Measurements from ENCODE around the gene CAMK4. TPM values are rescaled to one million over a fixed set of nuclear protein-coding genes. Genes with fewer than 3 reads are reported as not detected.

The CAMK4 gene
- total and polyA plus RNA-seq, 11 donors = 0.02 to 3.7 (median 0.32) TPM; not detected in 3

DNA sequence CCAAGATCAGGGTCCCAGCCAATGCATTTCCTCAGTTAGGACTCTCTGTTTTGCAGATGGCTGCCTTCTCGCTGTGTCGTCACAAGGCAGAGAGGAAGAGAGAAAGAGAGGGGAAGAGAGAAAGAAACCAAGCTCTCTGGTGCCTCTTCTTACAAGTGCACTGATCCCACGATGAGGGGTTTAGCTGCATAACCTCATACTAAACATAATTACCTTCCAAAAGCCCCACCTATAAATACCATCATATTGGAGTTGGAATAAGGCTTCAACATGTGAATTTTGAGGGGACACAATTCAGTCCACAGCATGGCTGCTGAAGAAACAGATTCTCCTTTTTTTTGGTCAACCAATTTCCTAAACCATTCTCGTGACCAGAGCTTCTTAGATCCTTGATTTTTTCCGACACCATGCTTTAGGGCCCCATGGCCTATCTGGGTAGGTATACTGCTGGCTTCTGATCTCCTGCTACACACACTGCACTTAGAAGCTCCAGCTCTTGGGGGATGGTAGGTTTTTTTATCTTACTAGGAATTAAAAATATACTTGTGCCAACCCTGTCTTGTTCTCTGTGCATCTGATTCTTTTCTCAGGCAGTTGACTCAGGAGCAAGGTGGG, 5.1 kb downstream of the CAMK4 start:
- H3K36me3 ChIP-seq = no peaks in the 10 kb centered on the region
- no peak for DNase-seq
- H3K9me3 ChIP-seq = no peaks in the 10 kb centered on the region
- H3K4me3 ChIP-seq = no peak overlapping the region
- TF ChIP-seq, protein P1, sequence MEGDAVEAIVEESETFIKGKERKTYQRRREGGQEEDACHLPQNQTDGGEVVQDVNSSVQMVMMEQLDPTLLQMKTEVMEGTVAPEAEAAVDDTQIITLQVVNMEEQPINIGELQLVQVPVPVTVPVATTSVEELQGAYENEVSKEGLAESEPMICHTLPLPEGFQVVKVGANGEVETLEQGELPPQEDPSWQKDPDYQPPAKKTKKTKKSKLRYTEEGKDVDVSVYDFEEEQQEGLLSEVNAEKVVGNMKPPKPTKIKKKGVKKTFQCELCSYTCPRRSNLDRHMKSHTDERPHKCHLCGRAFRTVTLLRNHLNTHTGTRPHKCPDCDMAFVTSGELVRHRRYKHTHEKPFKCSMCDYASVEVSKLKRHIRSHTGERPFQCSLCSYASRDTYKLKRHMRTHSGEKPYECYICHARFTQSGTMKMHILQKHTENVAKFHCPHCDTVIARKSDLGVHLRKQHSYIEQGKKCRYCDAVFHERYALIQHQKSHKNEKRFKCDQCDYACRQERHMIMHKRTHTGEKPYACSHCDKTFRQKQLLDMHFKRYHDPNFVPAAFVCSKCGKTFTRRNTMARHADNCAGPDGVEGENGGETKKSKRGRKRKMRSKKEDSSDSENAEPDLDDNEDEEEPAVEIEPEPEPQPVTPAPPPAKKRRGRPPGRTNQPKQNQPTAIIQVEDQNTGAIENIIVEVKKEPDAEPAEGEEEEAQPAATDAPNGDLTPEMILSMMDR (IDR thresholded peaks at IDR 0.05) = no peak
- TF ChIP-seq POLR2A (IDR thresholded peaks at IDR 0.05) = no peak
- peaks cover 0 to 8% (median 5%) of the 10 kb centered on the region in 12 donors for H3K4me1 ChIP-seq
- H3K27me3 ChIP-seq = peaks cover 0 to 30% (median 11%) of the 10 kb centered on the region in 9 donors
- intact Hi-C loops (cut with DNase I) = no loop called here
- ATAC-seq = no peak
- peak overlapping the region in 1 of 12 donors; percentile 63 for H3K27ac ChIP-seq
- WGBS, 4 donors = 76 to 94% (median 90%) methylated on average over 5 of the region's 5 CpGs

GRCh38 chr5:111229871-111230810, 6.0 kb downstream of the CAMK4 start:
- H3K27ac ChIP-seq = peak overlapping the region in 1 of 12 donors; percentile 63
- intact Hi-C loops (cut with DNase I) = no loop called here
- DNase-seq = no peak

GRCh38 chr5:111231119-111231518, 6.9 kb downstream of the CAMK4 start:
- TF ChIP-seq, protein P1 (IDR thresholded peaks at IDR 0.05) = no peak
- TF ChIP-seq POLR2A (IDR thresholded peaks at IDR 0.05) = no peak

More at GRCh38 chr5:111229871-111230810, 6.0 kb downstream of the CAMK4 start:
- WGBS, 4 donors = 79 to 96% (median 88%) methylated on average over 4 of the region's 4 CpGs
- H3K27me3 ChIP-seq = peaks cover 0 to 22% (median 6%) of the 10 kb centered on the region in 9 donors
- no peak for ATAC-seq
- no peak overlapping the region for H3K4me3 ChIP-seq
- no peaks in the 10 kb centered on the region for H3K9me3 ChIP-seq
- H3K4me1 ChIP-seq = no peaks in the 10 kb centered on the region
- no peaks in the 10 kb centered on the region for H3K36me3 ChIP-seq
- no peak for TF ChIP-seq POLR2A (IDR thresholded peaks at IDR 0.05)
- TF ChIP-seq, protein P1 (IDR thresholded peaks at IDR 0.05) = no peak

More at GRCh38 chr5:111231119-111231518, 6.9 kb downstream of the CAMK4 start:
- DNase-seq = no peak
- intact Hi-C loops (cut with DNase I) = no loop called here
- H3K27ac ChIP-seq = peak overlapping the region in 1 of 12 donors; percentile 47
- no peaks in the 10 kb centered on the region for H3K36me3 ChIP-seq
- H3K4me3 ChIP-seq = no peak overlapping the region
- no peaks in the 10 kb centered on the region for H3K9me3 ChIP-seq
- no peak for ATAC-seq
- H3K27me3 ChIP-seq = peaks cover 0 to 14% (median 0%) of the 10 kb centered on the region in 9 donors
- H3K4me1 ChIP-seq = no peaks in the 10 kb centered on the region
- 96 to 97% (median 96%) methylated on average over 1 of the region's 1 CpG for WGBS, 4 donors
